Measurements from ENCODE around the gene CPNE4. TPM values are rescaled to one million over a fixed set of nuclear protein-coding genes. Genes with fewer than 3 reads are reported as not detected.

CPNE4 gene
- total and polyA plus RNA-seq, 4 donors: 0.02 to 1.6 (median 0.29) TPM

- no peak for DNase-seq
- Histone ChIP-seq H3K9me3 (ENCODE audit: control insufficient read depth in 4 of 4, insufficient read depth in 3 of 4, low read length in 3 of 4) (no peaks in the 10 kb centered on the region), H3K4me1 (ENCODE audit: control insufficient read depth in 5 of 5, insufficient read depth in 5 of 5, low read length in 5 of 5) (no peaks in the 10 kb centered on the region), H3K27ac (ENCODE audit: low read depth in 1 of 2, low read length in 1 of 2) (no peak overlapping the region), H3K9ac (ENCODE audit: insufficient read depth in 1 of 2, low read length in 2 of 2) (no peak overlapping the region), H3K36me3 (ENCODE audit: control insufficient read depth in 4 of 4, insufficient read depth in 4 of 4, low read length in 4 of 4) (no peaks in the 10 kb centered on the region), H3K4me3 (no peak overlapping the region), H3K27me3 (ENCODE audit: control insufficient read depth in 3 of 3, insufficient read depth in 3 of 3, low read length in 2 of 3) (no peaks in the 10 kb centered on the region)
- no peak for ATAC-seq (ENCODE audit: insufficient read depth, low FRiP score)
- no peak for TF ChIP-seq CTCF (IDR thresholded peaks at IDR 0.05; ENCODE audit: control extremely low read depth, extremely low read depth)
Measured at GRCh38 chr3:131692356-131692755, 342.5 kb downstream of the CPNE4 start.

- no peaks in the 10 kb centered on the region for H3K27me3 ChIP-seq (ENCODE audit: control insufficient read depth in 3 of 3, insufficient read depth in 3 of 3, low read length in 2 of 3)
- ATAC-seq (ENCODE audit: insufficient read depth, low FRiP score) (no peak), DNase-seq (no peak)
- WGBS, 2 donors: 56 to 70% methylated on average over 6 of the region's 6 CpGs
- H3K4me3 ChIP-seq: no peak overlapping the region
- H3K9ac ChIP-seq (ENCODE audit: insufficient read depth in 1 of 2, low read length in 2 of 2): no peak overlapping the region
- H3K36me3 ChIP-seq (ENCODE audit: control insufficient read depth in 4 of 4, insufficient read depth in 4 of 4, low read length in 4 of 4): no peaks in the 10 kb centered on the region
- H3K27ac ChIP-seq (ENCODE audit: low read depth in 1 of 2, low read length in 1 of 2): no peak overlapping the region
- no peaks in the 10 kb centered on the region for H3K4me1 ChIP-seq (ENCODE audit: control insufficient read depth in 5 of 5, insufficient read depth in 5 of 5, low read length in 5 of 5)
- TF ChIP-seq CTCF (IDR thresholded peaks at IDR 0.05; ENCODE audit: control extremely low read depth, extremely low read depth): no peak
- H3K9me3 ChIP-seq (ENCODE audit: control insufficient read depth in 4 of 4, insufficient read depth in 3 of 4, low read length in 3 of 4): no peaks in the 10 kb centered on the region
Measured at GRCh38 chr3:131690800-131691199, 344.0 kb downstream of the CPNE4 start.

GRCh38 chr3:131688370-131688769 lies 346.4 kb downstream of the CPNE4 start:
- WGBS, 2 donors: 84 to 87% methylated on average over 3 of the region's 3 CpGs
- no peak overlapping the region for H3K27ac ChIP-seq (ENCODE audit: low read depth in 1 of 2, low read length in 1 of 2)
- H3K4me3 ChIP-seq: no peak overlapping the region
- TF ChIP-seq CTCF (IDR thresholded peaks at IDR 0.05; ENCODE audit: control extremely low read depth, extremely low read depth): no peak
- ATAC-seq (ENCODE audit: insufficient read depth, low FRiP score): no peak
- no peaks in the 10 kb centered on the region for H3K27me3 ChIP-seq (ENCODE audit: control insufficient read depth in 3 of 3, insufficient read depth in 3 of 3, low read length in 2 of 3)
- H3K9me3 ChIP-seq (ENCODE audit: control insufficient read depth in 4 of 4, insufficient read depth in 3 of 4, low read length in 3 of 4): no peaks in the 10 kb centered on the region
- H3K9ac ChIP-seq (ENCODE audit: insufficient read depth in 1 of 2, low read length in 2 of 2): no peak overlapping the region
- no peaks in the 10 kb centered on the region for H3K4me1 ChIP-seq (ENCODE audit: control insufficient read depth in 5 of 5, insufficient read depth in 5 of 5, low read length in 5 of 5)
- H3K36me3 ChIP-seq (ENCODE audit: control insufficient read depth in 4 of 4, insufficient read depth in 4 of 4, low read length in 4 of 4): no peaks in the 10 kb centered on the region
- no peak for DNase-seq

GRCh38 chr3:131669600-131669999 lies 365.2 kb downstream of the CPNE4 start:
- Histone ChIP-seq H3K4me1 (ENCODE audit: control insufficient read depth in 5 of 5, insufficient read depth in 5 of 5, low read length in 5 of 5) (no peaks in the 10 kb centered on the region), H3K27me3 (ENCODE audit: control insufficient read depth in 3 of 3, insufficient read depth in 3 of 3, low read length in 2 of 3) (no peaks in the 10 kb centered on the region), H3K36me3 (ENCODE audit: control insufficient read depth in 4 of 4, insufficient read depth in 4 of 4, low read length in 4 of 4) (peaks cover 0 to 7% (median 0%) of the 10 kb centered on the region in 4 donors), H3K27ac (ENCODE audit: low read depth in 1 of 2, low read length in 1 of 2) (no peak overlapping the region), H3K9ac (ENCODE audit: insufficient read depth in 1 of 2, low read length in 2 of 2) (no peak overlapping the region), H3K9me3 (ENCODE audit: control insufficient read depth in 4 of 4, insufficient read depth in 3 of 4, low read length in 3 of 4) (no peaks in the 10 kb centered on the region), H3K4me3 (no peak overlapping the region)
- no peak for ATAC-seq (ENCODE audit: insufficient read depth, low FRiP score)
- WGBS, 2 donors: 71 to 86% methylated on average over 4 of the region's 4 CpGs
- DNase-seq: no peak
- no peak for TF ChIP-seq CTCF (IDR thresholded peaks at IDR 0.05; ENCODE audit: control extremely low read depth, extremely low read depth)

Data from lung (tissue), 12 donors.